Fibroblast of pulmonary artery (primary cell): ENCODE data around the gene RWDD3.

Source experiments
- DNase-seq: peaks from one replicate; pipeline ENCODE4 v3.0.0-alpha.2; 2010; ENCODE audit warnings: low read depth
- H3K4me3 ChIP-seq: replicated peaks from 2 replicates; pipeline ENCODE4 v1.5.1; 2011; ENCODE audit warnings: low read depth, mild to moderate bottlenecking, control low read depth, low read length, moderate library complexity
- TF ChIP-seq, protein P1 (sequence below): IDR thresholded peaks from 2 replicates; pipeline ENCODE4 v1.5.1; 2011; ENCODE audit warnings: mild to moderate bottlenecking, control low read depth, low read length, inconsistent platforms; ENCODE audit errors: missing control alignments

The RWDD3 gene

GRCh38 chr1:95216292-95216990 is 17.6 kb upstream of the RWDD3 start:
- TF ChIP-seq, protein P1, sequence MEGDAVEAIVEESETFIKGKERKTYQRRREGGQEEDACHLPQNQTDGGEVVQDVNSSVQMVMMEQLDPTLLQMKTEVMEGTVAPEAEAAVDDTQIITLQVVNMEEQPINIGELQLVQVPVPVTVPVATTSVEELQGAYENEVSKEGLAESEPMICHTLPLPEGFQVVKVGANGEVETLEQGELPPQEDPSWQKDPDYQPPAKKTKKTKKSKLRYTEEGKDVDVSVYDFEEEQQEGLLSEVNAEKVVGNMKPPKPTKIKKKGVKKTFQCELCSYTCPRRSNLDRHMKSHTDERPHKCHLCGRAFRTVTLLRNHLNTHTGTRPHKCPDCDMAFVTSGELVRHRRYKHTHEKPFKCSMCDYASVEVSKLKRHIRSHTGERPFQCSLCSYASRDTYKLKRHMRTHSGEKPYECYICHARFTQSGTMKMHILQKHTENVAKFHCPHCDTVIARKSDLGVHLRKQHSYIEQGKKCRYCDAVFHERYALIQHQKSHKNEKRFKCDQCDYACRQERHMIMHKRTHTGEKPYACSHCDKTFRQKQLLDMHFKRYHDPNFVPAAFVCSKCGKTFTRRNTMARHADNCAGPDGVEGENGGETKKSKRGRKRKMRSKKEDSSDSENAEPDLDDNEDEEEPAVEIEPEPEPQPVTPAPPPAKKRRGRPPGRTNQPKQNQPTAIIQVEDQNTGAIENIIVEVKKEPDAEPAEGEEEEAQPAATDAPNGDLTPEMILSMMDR: no peak
- DNase-seq: no peak
- H3K4me3 ChIP-seq: no peak overlapping the region

DNA sequence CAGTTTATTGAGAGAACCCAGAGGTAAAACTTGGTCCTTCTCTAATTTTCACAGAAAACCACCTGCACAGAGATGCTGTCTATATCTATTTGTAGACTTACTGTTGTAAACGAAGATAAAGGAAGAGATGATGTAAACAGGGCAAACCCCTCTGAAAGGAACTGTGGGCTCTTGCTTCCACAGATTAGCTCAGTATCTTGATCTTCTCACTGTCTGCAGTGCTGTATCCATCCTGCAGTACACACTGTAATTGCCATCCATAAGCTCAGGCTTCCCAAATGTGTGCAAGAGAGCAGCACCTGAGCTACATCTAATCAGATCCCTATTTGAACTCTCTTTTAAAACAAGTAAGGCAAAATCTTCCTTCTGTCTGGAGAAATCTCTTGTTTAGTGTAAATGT is 16.6 kb upstream of the RWDD3 start:
- TF ChIP-seq, protein P1: no peak
- no peak overlapping the region for H3K4me3 ChIP-seq
- no peak for DNase-seq

DNA sequence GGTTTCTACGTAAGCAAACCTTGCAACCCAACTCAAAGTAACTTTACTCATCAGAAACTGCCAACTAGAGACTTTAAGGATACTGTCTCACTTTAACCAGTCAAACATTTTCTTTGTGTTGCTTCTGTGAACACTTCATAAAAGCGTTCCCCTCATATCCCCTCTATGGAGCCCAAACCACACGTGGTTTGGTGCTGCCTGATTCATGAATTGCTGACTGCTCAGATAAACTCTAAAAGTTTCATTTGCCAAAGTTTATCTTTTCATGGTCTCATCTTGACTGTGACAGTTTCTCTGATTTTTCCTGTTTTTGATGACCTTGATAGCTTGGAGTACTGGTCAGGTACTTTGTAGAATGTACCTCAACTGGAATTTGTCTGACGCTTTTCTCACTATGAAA is 14.6 kb upstream of the RWDD3 start:
- DNase-seq: no peak
- TF ChIP-seq, protein P1: no peak
- no peak overlapping the region for H3K4me3 ChIP-seq

- TF ChIP-seq, protein P1: no peak
- H3K4me3 ChIP-seq: no peak overlapping the region
- peak; percentile 17 for DNase-seq
Measured at GRCh38 chr1:95221306-95221705, 12.7 kb upstream of the RWDD3 start.

- TF ChIP-seq, protein P1: no peak
- DNase-seq: no peak
- H3K4me3 ChIP-seq: no peak overlapping the region
Measured at GRCh38 chr1:95222629-95223028, 11.4 kb upstream of the RWDD3 start.

DNA sequence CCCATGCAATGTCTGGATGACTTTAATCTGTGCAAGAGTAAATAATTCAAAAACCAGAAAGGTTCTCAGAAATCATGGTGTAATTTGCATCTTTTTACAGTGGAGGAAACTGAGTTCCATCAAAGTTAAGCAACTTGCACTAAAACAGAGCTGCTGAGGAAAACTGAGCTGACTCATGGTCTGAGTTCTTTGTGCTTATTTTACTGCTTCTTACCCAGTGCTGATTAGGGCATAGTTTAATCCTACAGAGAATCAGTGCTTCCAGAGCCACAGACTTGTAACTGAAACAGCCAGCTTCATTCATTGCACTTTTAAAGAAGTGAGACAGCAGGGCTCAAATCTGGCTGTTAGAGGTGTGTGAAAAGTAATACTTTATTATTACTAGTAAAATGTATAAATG is 10.9 kb upstream of the RWDD3 start:
- H3K4me3 ChIP-seq: no peak overlapping the region
- DNase-seq: peak; percentile 65
- TF ChIP-seq, protein P1: no peak
